GM12865 (cell line): Measurements from ENCODE around the gene ECPAS.

ENCODE experiments used
- DNase-seq: peaks from one replicate; pipeline ENCODE4 v3.0.0; 2010; ENCODE audit warnings: low read depth
- H3K4me3 ChIP-seq: 2 replicates; pipeline ENCODE4 v1.5.1; 2011; ENCODE audit warnings: mild to moderate bottlenecking, low read depth, low read length, control low read depth
- CTCF ChIP-seq: IDR thresholded peaks from 2 replicates; pipeline ENCODE4 v1.5.1; 2011; ENCODE audit warnings: low read length, control low read depth, low read depth, inconsistent platforms; ENCODE audit not compliant: insufficient read depth; ENCODE audit errors: missing control alignments

Gene ECPAS

GRCh38 chr9:111375817-111376564 lies 108.2 kb downstream of the ECPAS start:
- TF ChIP-seq CTCF, result no peak
- H3K4me3 ChIP-seq, result no peak overlapping the region
- no peak for DNase-seq

- no peak for TF ChIP-seq CTCF
- H3K4me3 ChIP-seq, result no peak overlapping the region
- no peak for DNase-seq
Observed at GRCh38 chr9:111375062-111375461, 109.1 kb downstream of the ECPAS start.

GRCh38 chr9:111372297-111372696 lies 111.9 kb downstream of the ECPAS start:
- H3K4me3 ChIP-seq, result no peak overlapping the region
- no peak for TF ChIP-seq CTCF
- no peak for DNase-seq

GRCh38 chr9:111366978-111367377 lies 117.2 kb downstream of the ECPAS start:
- TF ChIP-seq CTCF, result no peak
- no peak for DNase-seq
- H3K4me3 ChIP-seq, result no peak overlapping the region

- no peak overlapping the region for H3K4me3 ChIP-seq
- no peak for TF ChIP-seq CTCF
- DNase-seq, result no peak
Observed at GRCh38 chr9:111362526-111362925, 121.7 kb downstream of the ECPAS start.

GRCh38 chr9:111360881-111361280 lies 123.3 kb downstream of the ECPAS start:
- no peak for DNase-seq
- H3K4me3 ChIP-seq, result no peak overlapping the region
- no peak for TF ChIP-seq CTCF
